GM23338 (cell line): Measurements from ENCODE around the gene LRRFIP1. TPM values are rescaled to one million over a fixed set of nuclear protein-coding genes. Genes with fewer than 3 reads are reported as not detected.

Source experiments
- ATAC-seq: fragments of 200-7000 bp; cut with Tn5 transposase; 3 replicates; pipeline ENCODE4 v1.9.1; 2020
- DNase-seq: peaks from one replicate; pipeline ENCODE4 v3.0.0-alpha.2; 2015; ENCODE audit warnings: low spot score
- H2AFZ ChIP-seq: fragments of 200-600 bp; sonication (generic); 2 replicates; pipeline ENCODE4 v1.8.0; 2016; ENCODE audit warnings: antibody characterized with exemption, mild to moderate bottlenecking, moderate library complexity
- H3F3A ChIP-seq: fragments of 200-600 bp; sonication (generic); replicated peaks from 2 replicates; pipeline ENCODE4 v1.8.0; 2017; ENCODE audit warnings: antibody characterized with exemption, mixed run types, low read depth
- H3K27ac ChIP-seq: fragments of 200-600 bp; sonication (generic); 2 replicates; pipeline ENCODE4 v1.6.1; 2016; ENCODE audit warnings: low read depth
- H3K27me3 ChIP-seq: fragments of 200-600 bp; sonication (generic); 2 replicates; pipeline ENCODE4 v1.8.0; 2016; ENCODE audit warnings: mild to moderate bottlenecking, mixed run types, moderate library complexity; ENCODE audit not compliant: insufficient read depth
- H3K36me3 ChIP-seq: fragments of 200-600 bp; sonication (generic); 2 replicates; pipeline ENCODE4 v1.8.0; 2016; ENCODE audit warnings: mild to moderate bottlenecking; ENCODE audit not compliant: insufficient read depth
- H3K4me1 ChIP-seq: fragments of 200-600 bp; sonication (generic); 2 replicates; pipeline ENCODE4 v1.8.0; 2016; ENCODE audit warnings: mild to moderate bottlenecking, moderate library complexity; ENCODE audit not compliant: insufficient read depth
- H3K4me2 ChIP-seq: fragments of 200-600 bp; sonication (generic); 2 replicates; pipeline ENCODE4 v1.7.1; 2017; ENCODE audit warnings: mixed run types
- H3K4me3 ChIP-seq: fragments of 200-600 bp; sonication (generic); 2 replicates; pipeline ENCODE4 v1.6.1; 2016; ENCODE audit warnings: mixed run types
- H3K79me2 ChIP-seq: fragments of 200-600 bp; sonication (generic); replicated peaks from 2 replicates; pipeline ENCODE4 v1.8.0; 2017; ENCODE audit warnings: mild to moderate bottlenecking; ENCODE audit not compliant: insufficient read depth
- H3K9me2 ChIP-seq: fragments of 200-600 bp; sonication (generic); 2 replicates; pipeline ENCODE4 v1.8.0; 2017; ENCODE audit not compliant: insufficient read depth
- H4K20me1 ChIP-seq: fragments of 200-600 bp; sonication (generic); replicated peaks from 2 replicates; pipeline ENCODE4 v1.8.0; 2017; ENCODE audit warnings: mild to moderate bottlenecking; ENCODE audit not compliant: insufficient read depth
- H3K27ac Mint-ChIP-seq: 2 replicates; pipeline ENCODE4 v1.8.0; 2020; ENCODE audit warnings: inconsistent platforms, mild to moderate bottlenecking, moderate library complexity, mixed read lengths
- H3K27me3 Mint-ChIP-seq: 3 replicates; pipeline ENCODE4 v1.8.0; 2022; ENCODE audit warnings: low read depth, mild to moderate bottlenecking, moderate library complexity, mixed read lengths, inconsistent platforms; ENCODE audit not compliant: insufficient read depth, poor library complexity
- H3K36me3 Mint-ChIP-seq: 3 replicates; pipeline ENCODE4 v1.8.0; 2021; ENCODE audit warnings: low read depth, mild to moderate bottlenecking, inconsistent platforms, moderate library complexity, mixed read lengths
- H3K4me1 Mint-ChIP-seq: 3 replicates; pipeline ENCODE4 v1.8.0; 2020; ENCODE audit warnings: mild to moderate bottlenecking, inconsistent platforms, mixed read lengths
- H3K4me3 Mint-ChIP-seq: 3 replicates; pipeline ENCODE4 v1.8.0; 2021; ENCODE audit warnings: moderate library complexity, mild to moderate bottlenecking, inconsistent platforms, mixed read lengths
- H3K9me3 Mint-ChIP-seq: 3 replicates; pipeline ENCODE4 v1.8.0; 2020; ENCODE audit warnings: moderate library complexity, mild to moderate bottlenecking, inconsistent platforms, mixed read lengths
- CREB1 ChIP-seq: fragments of 250-450 bp; sonication (Bioruptor Pico); IDR thresholded peaks from 2 replicates; pipeline ENCODE4 v1.5.0; 2020; ENCODE audit warnings: low read depth, mild to moderate bottlenecking, moderate library complexity
- POLR2AphosphoS5 ChIP-seq: IDR thresholded peaks from 2 replicates; pipeline ENCODE4 v1.6.1; 2016; ENCODE audit warnings: antibody characterized with exemption, low read depth
- ZNF331 ChIP-seq: fragments of 250-450 bp; sonication (Bioruptor Pico); IDR thresholded peaks from 2 replicates; pipeline ENCODE4 v1.5.0; 2020; ENCODE audit warnings: low read depth, mild to moderate bottlenecking, moderate library complexity
- polyA plus RNA-seq: library from polyadenylated mRNA; unstranded; fragments of >200 nt; fragmentation: Nextera tagmentation; extraction: Ambion mirVana; gene quantifications from 2 replicates; pipeline ENCODE4 v1.2.1, GENCODE V29; 2016
- total RNA-seq: library from RNA; depleted of rRNA; stranded (reverse); fragments of >200 nt; shearing (Covaris generic); gene quantifications from 2 replicates; pipeline ENCODE4 v1.2.3, GENCODE V29; 2014
- TF ChIP-seq, protein P1 (sequence below): IDR thresholded peaks from one replicate; pipeline ENCODE4 v1.6.1; 2018; ENCODE audit warnings: antibody characterized with exemption; ENCODE audit not compliant: unreplicated experiment
- TF ChIP-seq, protein P2 (sequence below): fragments of 250-450 bp; sonication (Bioruptor Pico); IDR thresholded peaks from 2 replicates; pipeline ENCODE4 v1.5.0; 2020; ENCODE audit warnings: mild to moderate bottlenecking, moderate library complexity
- TF ChIP-seq, protein P3 (sequence below), 2 experiments: fragments of 200-600 bp in 1 of 2; sonication (generic) in 1 of 2; conservative IDR thresholded peaks; 2 replicates each; pipeline versions ENCODE4 v1.5.1 to v1.6.1; 2016 to 2017; ENCODE audit warnings: antibody characterized with exemption in 2 of 2, low read depth in 2 of 2, mild to moderate bottlenecking in 2 of 2, moderate library complexity in 1 of 2

Gene LRRFIP1
- total and polyA plus RNA-seq, 2 experiments from 2014 or later: 59.6 to 178 TPM

DNA sequence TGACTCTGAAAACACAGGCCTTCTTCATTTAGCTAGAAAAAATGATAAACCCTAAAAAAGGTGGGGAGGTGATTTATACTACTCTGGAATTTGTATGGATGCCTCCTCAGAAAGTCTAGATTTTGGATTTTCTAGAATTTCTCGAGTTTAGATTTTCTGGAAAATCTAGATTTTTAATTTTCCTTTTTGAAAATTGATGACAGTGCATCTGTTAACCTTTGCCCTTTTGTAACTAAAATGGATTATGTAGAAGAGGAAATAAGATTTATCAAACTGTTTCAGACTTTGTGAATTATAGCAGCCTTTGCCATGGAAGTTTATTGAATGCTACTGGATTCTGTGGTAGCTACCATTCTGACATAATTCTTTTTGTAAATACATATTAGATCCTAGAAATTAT, 95.6 kb downstream of the LRRFIP1 start (continued):
- TF ChIP-seq, protein P1, sequence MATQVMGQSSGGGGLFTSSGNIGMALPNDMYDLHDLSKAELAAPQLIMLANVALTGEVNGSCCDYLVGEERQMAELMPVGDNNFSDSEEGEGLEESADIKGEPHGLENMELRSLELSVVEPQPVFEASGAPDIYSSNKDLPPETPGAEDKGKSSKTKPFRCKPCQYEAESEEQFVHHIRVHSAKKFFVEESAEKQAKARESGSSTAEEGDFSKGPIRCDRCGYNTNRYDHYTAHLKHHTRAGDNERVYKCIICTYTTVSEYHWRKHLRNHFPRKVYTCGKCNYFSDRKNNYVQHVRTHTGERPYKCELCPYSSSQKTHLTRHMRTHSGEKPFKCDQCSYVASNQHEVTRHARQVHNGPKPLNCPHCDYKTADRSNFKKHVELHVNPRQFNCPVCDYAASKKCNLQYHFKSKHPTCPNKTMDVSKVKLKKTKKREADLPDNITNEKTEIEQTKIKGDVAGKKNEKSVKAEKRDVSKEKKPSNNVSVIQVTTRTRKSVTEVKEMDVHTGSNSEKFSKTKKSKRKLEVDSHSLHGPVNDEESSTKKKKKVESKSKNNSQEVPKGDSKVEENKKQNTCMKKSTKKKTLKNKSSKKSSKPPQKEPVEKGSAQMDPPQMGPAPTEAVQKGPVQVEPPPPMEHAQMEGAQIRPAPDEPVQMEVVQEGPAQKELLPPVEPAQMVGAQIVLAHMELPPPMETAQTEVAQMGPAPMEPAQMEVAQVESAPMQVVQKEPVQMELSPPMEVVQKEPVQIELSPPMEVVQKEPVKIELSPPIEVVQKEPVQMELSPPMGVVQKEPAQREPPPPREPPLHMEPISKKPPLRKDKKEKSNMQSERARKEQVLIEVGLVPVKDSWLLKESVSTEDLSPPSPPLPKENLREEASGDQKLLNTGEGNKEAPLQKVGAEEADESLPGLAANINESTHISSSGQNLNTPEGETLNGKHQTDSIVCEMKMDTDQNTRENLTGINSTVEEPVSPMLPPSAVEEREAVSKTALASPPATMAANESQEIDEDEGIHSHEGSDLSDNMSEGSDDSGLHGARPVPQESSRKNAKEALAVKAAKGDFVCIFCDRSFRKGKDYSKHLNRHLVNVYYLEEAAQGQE: no peak
- TF ChIP-seq ZNF331 (CRISPR knock-in tag): no peak
- no peak for TF ChIP-seq CREB1 (CRISPR knock-in tag)
- TF ChIP-seq POLR2AphosphoS5: no peak
- TF ChIP-seq, protein P2, sequence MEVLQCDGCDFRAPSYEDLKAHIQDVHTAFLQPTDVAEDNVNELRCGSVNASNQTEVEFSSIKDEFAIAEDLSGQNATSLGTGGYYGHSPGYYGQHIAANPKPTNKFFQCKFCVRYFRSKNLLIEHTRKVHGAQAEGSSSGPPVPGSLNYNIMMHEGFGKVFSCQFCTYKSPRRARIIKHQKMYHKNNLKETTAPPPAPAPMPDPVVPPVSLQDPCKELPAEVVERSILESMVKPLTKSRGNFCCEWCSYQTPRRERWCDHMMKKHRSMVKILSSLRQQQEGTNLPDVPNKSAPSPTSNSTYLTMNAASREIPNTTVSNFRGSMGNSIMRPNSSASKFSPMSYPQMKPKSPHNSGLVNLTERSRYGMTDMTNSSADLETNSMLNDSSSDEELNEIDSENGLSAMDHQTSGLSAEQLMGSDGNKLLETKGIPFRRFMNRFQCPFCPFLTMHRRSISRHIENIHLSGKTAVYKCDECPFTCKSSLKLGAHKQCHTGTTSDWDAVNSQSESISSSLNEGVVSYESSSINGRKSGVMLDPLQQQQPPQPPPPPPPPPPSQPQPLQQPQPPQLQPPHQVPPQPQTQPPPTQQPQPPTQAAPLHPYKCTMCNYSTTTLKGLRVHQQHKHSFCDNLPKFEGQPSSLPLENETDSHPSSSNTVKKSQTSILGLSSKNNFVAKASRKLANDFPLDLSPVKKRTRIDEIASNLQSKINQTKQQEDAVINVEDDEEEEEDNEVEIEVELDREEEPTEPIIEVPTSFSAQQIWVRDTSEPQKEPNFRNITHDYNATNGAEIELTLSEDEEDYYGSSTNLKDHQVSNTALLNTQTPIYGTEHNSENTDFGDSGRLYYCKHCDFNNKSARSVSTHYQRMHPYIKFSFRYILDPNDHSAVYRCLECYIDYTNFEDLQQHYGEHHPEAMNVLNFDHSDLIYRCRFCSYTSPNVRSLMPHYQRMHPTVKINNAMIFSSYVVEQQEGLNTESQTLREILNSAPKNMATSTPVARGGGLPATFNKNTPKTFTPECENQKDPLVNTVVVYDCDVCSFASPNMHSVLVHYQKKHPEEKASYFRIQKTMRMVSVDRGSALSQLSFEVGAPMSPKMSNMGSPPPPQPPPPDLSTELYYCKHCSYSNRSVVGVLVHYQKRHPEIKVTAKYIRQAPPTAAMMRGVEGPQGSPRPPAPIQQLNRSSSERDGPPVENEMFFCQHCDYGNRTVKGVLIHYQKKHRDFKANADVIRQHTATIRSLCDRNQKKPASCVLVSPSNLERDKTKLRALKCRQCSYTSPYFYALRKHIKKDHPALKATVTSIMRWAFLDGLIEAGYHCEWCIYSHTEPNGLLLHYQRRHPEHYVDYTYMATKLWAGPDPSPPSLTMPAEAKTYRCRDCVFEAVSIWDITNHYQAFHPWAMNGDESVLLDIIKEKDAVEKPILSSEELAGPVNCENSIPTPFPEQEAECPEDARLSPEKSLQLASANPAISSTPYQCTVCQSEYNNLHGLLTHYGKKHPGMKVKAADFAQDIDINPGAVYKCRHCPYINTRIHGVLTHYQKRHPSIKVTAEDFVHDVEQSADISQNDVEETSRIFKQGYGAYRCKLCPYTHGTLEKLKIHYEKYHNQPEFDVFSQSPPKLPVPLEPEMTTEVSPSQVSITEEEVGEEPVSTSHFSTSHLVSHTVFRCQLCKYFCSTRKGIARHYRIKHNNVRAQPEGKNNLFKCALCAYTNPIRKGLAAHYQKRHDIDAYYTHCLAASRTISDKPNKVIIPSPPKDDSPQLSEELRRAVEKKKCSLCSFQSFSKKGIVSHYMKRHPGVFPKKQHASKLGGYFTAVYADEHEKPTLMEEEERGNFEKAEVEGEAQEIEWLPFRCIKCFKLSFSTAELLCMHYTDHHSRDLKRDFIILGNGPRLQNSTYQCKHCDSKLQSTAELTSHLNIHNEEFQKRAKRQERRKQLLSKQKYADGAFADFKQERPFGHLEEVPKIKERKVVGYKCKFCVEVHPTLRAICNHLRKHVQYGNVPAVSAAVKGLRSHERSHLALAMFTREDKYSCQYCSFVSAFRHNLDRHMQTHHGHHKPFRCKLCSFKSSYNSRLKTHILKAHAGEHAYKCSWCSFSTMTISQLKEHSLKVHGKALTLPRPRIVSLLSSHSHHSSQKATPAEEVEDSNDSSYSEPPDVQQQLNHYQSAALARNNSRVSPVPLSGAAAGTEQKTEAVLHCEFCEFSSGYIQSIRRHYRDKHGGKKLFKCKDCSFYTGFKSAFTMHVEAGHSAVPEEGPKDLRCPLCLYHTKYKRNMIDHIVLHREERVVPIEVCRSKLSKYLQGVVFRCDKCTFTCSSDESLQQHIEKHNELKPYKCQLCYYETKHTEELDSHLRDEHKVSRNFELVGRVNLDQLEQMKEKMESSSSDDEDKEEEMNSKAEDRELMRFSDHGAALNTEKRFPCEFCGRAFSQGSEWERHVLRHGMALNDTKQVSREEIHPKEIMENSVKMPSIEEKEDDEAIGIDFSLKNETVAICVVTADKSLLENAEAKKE: no peak

DNA sequence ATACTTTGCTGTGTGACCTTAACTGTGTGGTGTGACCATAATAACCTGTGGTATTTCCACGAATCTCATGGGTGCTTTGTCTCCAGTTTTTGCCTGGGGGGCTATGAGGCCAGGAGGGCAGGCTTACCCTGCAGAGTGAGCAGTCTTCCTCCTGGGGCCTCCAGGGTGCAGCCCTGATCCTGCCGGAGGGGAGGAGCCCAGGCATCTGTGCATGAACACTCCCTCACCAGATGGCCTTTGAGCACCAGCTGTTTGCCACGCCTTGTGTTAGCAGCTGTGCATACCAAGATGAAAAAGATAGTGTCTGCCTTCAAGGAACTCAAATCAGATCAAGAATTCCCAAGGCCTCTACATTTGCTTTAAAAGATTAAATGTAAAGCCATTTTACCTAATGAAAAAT, 96.2 kb downstream of the LRRFIP1 start:
- DNase-seq (peak; percentile 69), ATAC-seq (peak; percentile 97)
- H4K20me1 ChIP-seq: peaks cover 27% of the 10 kb centered on the region
- no peak overlapping the region for H3K27ac ChIP-seq
- H3K9me3 Mint-ChIP-seq: no peaks in the 10 kb centered on the region
- H3K4me3 ChIP-seq: no peak overlapping the region
- H3K4me2 ChIP-seq: 0 out of 2 replicates have a peak overlapping the region, but pooled peaks have one; percentile 11
- no peaks in the 10 kb centered on the region for H3K9me2 ChIP-seq
- H3K4me3 Mint-ChIP-seq: no peak overlapping the region
- peaks cover 77% of the 10 kb centered on the region for H3K79me2 ChIP-seq
- H3K36me3 ChIP-seq: peaks cover 3% of the 10 kb centered on the region; the same call in 1 of the 2 replicates
- H3K4me1 ChIP-seq: peaks cover 37% of the 10 kb centered on the region
- H3K27me3 ChIP-seq: no peaks in the 10 kb centered on the region
- peaks cover 37% of the 10 kb centered on the region for H3K4me1 Mint-ChIP-seq
- peaks cover 3% of the 10 kb centered on the region for H3K27me3 Mint-ChIP-seq
- no peaks in the 10 kb centered on the region; the same call in 1 of the 3 replicates for H3K36me3 Mint-ChIP-seq
- no peak overlapping the region for H2AFZ ChIP-seq
- H3F3A ChIP-seq: no peaks in the 10 kb centered on the region
- H3K27ac Mint-ChIP-seq: no peak overlapping the region; the same call in 1 of the 2 replicates
- TF ChIP-seq, protein P3, sequence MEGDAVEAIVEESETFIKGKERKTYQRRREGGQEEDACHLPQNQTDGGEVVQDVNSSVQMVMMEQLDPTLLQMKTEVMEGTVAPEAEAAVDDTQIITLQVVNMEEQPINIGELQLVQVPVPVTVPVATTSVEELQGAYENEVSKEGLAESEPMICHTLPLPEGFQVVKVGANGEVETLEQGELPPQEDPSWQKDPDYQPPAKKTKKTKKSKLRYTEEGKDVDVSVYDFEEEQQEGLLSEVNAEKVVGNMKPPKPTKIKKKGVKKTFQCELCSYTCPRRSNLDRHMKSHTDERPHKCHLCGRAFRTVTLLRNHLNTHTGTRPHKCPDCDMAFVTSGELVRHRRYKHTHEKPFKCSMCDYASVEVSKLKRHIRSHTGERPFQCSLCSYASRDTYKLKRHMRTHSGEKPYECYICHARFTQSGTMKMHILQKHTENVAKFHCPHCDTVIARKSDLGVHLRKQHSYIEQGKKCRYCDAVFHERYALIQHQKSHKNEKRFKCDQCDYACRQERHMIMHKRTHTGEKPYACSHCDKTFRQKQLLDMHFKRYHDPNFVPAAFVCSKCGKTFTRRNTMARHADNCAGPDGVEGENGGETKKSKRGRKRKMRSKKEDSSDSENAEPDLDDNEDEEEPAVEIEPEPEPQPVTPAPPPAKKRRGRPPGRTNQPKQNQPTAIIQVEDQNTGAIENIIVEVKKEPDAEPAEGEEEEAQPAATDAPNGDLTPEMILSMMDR (conservative IDR thresholded peaks at IDR 0.05; ENCODE audit: low read depth in 2 of 2): no peak
